Esophagus muscularis mucosa (tissue), 4 donors: Measurements from ENCODE around the gene SHISA6.

Experiments
- CTCF ChIP-seq, 3 experiments: fragments of 200-600 bp in 2 of 3; fragments of 450-650 bp in 1 of 3; sonication (generic) in 2 of 3; IDR thresholded peaks; one replicate each; pipeline ENCODE4 v1.5.1; 2017 to 2019; ENCODE audit warnings: antibody characterized with exemption in 3 of 3, mild to moderate bottlenecking in 2 of 3, moderate library complexity in 1 of 3
- EP300 ChIP-seq: sonication (generic); formaldehyde crosslinking; IDR thresholded peaks from one replicate; pipeline ENCODE4 v1.6.1; 2017; ENCODE audit warnings: antibody characterized with exemption
- POLR2A ChIP-seq: fragments of 450-650 bp; IDR thresholded peaks from one replicate; pipeline ENCODE4 v1.6.1; 2017; ENCODE audit warnings: antibody characterized with exemption, moderate library complexity, mild to moderate bottlenecking, low read depth
- POLR2AphosphoS5 ChIP-seq, 2 donors: sonication (generic); formaldehyde crosslinking; IDR thresholded peaks; one replicate each; pipeline ENCODE4 v1.6.1; 2017; ENCODE audit warnings: antibody characterized with exemption in 2 of 2

- TF ChIP-seq CTCF (IDR thresholded peaks at IDR 0.05), result no peak
- no peak for TF ChIP-seq POLR2AphosphoS5 (IDR thresholded peaks at IDR 0.05)
- no peak for TF ChIP-seq EP300
- no peak for TF ChIP-seq POLR2A
Observed at GRCh38 chr17:11387610-11388009, 146.6 kb downstream of the SHISA6 start.
